Epidermal melanocyte (primary cell): Measurements from ENCODE around the gene PRMT1.
"Not testable (repeated sequence)": the region's sequence is repeated elsewhere in the genome, so short reads cannot be mapped to it uniquely, and the experiment has no call there.

Experiments used
- DNase-seq: peaks from one replicate; pipeline ENCODE4 v3.0.0; 2011; ENCODE audit warnings: low spot score; ENCODE audit not compliant: insufficient read length

Gene PRMT1

DNA sequence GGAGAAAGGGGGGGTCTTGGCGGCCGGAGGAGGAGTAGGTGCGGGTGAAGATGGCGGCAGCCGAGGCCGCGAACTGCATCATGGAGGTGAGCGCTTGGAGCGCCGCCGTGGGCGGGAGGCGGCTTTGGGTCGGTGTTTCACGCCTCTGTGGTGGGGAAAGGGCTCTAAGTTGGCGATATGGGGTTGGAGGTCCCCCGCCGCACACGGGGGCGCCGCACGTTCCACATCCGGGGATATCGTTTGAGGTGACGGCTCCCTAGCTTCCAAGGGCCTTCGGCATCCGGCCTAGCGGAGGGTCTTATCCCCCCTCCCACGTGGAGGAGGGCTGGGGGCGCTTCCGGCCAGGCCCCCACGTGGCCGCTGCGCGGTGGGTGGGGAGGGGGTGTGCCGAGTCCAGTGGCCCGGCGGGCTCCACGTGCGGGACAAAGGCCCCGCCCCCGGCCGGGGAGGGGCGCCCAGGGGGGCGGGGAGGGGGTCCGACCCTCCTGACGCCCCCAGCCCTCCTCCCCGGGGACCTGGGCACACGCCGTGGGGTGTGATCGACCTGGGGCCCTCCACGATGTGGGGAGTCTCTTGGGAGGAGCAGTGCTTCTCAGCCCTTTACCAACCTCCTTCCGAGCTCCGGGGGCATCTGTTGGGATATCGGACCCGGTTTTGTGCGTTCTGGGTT, at the start of gene PRMT1:
Gene PRMT1, plus strand, starts transcription at position 41 of the 670 bp plus-strand sequence. Its CDS starts 10 bp downstream, at position 51.
- no peak for DNase-seq

DNA sequence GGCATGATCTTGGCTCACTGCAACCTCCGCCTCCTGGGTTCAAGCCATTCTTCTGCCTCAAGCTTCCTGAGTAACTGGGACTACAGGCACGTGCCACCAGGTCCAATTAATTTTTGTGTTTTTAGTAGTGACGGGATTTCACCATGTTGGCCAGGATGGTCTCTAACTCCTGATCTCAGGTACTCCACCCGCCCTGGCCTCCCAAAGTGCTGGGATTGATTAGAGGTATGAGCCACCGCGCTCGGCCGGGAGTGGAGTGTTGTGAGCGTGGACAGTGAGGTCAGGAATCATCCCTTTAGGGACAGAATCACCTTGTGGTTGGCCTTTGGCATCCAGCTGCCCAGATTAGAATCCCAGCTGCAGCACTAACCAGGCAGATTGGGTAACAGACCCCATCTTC, 47.4 kb upstream of the PRMT1 start:
- DNase-seq = no peak

DNA sequence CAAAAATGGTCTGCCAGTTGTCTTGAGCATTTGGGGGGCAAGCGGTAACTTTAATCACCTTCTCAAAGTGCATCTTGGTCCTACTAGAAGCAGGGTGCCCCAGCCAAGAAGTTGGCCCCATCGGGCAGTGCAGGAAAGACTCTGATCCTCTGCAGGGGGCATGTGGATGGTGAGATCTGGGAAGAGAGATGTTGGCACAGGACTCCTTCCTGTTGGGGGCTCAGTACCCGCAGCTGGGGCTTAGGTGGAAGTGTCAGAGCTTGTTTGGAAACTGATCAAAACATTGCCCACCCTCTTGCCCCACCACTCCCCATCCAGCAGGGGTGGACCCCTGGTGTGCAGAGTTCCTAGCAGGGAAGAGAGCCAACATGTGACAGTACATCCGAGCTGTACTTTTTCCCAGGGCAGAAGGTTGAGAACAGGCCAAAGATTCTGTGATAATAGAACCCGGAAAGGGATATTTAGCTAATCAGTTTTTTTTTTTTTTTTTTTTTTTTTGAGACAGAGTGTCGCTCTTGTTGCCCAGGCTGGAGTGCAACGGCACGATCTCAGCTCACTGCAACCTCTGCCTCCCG, 46.0 kb upstream of the PRMT1 start:
- no peak for DNase-seq

DNA sequence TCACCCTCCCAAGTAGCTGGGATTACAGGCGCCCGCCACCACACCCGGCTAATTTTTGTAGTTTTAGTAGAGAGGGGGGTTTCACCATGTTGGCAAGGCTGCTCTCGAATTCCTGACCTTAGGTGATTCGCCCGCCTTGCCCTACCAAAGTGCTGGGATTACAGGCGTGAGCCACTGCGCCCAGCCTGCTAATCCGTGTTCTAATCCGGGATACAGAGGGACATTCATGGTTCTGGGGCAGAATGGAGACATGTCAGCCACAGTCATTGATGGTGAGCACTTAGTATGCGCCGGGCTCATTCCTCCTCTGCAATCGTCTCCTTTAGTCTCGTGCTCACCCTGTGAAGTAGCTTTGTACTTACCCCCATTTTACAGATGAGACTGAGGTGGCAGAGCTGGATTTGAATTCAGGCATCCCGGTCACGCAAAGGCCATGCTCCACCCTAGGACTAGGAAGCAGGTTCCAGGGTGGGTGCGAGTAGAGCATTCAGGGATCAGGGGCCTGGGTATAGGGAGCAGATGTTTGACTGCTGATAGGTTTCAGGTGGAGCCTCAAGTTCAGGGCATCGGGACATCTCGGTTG, 45.4 kb upstream of the PRMT1 start:
- no peak for DNase-seq

DNA sequence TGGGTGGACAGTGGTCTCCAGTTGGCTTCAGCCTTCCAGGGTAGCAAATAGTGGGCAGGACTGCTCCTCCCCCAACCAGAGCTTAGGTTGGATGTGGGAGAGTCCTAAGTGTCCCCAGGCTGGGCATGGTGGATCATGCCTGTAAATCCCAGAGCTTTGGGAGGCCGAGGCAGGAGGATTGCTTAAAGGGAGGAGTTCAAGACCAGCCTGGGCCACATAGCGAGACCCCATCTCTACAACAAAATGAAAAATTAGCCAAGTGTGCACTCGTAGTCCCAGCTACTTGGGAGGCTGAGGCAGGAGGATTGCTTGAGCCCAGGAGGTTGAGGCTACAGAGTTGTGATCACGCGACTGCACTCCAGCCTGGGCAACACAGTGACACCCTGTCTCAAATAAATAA, 44.5 kb upstream of the PRMT1 start:
- no peak for DNase-seq

DNA sequence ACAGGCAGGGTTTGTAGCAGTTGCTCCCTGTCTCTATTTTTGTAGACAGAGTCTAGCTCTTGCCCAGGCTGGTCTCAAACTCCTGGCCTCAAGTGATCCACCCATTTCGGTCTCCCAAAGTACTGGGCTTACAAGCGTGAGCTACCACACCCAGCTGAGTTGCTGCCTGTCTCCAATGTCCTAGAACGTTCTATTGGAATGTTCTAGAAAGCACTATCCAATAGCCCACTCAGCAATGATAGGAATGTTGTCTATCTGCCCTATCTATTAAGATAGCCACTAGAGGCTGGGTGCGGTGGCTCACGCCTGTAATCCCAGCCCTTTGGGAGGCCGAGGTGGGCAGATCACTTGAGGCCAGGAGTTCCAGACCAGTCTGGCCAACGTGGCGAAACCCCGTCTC, 43.8 kb upstream of the PRMT1 start:
- not testable (repeated sequence) for DNase-seq

DNA sequence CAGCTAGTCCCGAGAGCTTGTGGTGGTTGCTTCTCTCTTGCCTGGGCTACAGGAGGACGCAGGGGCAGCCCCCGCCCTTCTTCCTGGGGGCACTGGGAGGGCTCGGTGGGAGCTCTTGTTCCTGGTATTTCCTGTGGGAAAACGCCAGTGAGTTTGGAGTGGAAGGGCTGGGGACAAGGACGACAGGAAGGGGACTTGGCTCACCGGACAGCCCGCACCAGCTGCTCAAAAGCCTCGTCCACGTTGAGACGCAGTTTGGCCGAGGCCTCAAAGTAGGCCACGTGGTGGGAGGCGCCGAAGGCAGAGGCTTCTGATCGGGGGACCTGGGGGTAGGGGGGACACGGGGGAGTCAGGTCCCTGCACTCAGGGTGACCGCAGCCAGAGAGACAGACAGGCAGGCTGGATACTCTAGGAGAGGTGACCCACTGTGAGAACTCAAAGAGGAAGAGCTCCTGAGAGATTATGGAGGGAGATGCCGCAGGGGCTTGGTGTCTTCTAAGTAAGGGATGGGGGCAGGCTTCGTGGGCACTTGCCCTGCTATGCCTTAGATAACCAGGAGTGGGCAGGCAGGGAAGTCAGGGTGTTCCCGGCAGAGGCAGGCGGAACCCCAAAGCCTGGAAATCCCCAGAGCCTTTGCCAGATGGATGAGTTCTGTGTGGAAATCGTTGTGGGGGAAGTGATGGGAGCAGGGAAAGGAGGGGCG, 41.4 kb upstream of the PRMT1 start:
- no peak for DNase-seq

DNA sequence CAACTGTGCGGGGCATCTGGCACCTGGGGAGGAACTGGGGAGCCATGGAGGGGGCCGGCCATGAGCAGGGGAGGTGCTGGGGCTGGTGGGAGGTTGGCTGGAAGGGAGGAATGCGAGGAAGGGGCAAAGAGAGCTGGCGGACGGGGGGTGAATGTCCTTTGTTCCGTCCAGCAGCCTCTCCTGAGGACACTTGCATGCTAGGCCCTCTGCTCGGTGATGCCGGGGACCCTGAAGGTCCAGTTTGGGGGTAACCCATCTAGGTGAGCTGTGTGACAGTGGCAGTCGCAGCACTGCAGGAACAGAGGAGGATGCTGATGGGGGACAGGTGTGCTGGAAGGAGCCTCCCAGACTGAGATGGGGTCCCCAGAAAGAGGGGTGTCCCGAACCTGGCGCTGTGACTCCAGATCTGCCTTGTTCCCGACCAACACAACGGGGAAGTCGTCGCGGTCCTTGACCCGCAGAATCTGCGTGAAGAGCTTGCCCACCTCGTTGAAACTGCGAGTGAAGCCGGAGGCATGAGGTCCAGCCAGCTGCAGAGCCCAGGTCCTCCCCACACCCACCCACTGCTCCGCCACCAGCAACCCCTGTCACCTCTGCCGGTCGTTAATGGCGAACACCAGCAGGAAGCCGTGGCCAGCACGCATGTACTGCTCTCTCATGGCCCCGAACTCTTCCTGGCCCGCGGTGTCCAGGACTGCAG, 40.7 kb upstream of the PRMT1 start:
- DNase-seq = no peak

DNA sequence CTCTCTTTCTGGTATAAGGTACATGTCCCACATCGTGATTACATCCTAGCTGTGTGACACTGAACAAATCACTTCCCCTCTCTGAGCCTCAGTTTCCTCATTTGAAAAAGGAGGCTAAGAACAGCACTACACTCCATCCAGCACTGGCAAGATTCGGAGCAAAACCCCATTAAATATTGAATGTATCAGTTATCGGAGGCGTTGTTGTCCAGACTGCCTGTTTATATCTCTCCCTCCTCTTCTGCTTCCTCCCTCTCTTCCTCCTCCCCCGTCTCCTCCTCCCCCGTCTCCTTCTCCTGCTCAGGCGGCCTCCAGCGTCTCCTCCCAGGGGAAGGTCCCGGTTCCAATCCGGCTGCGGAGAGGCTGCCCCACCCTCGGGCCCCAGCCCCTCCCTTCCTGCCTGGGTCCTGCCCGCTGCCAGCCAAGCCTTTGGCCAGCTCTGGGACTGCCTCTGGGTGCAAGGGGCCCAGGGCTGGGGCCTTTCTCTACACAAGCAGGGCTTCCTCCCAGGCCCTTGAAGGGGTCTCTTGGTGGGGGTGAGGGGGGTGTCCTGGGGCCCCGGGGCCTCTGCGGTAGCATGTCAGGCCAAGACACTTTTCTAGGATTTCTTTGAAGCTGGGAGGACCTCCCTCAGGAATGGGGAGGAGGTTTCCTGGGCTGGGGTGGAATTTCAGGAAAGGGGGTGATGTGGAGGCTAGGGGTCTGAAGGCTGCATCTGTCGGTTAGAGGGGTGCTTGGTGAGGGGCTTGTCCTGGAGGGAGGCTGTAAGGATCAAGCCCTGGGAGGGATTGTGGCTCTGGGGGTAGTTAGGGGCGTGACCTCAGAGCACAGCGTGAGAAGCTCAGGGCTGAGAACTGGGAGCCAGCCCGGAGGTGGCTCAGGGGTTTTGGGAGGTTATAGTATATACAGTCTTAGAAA, 39.0 kb upstream of the PRMT1 start:
- peak; percentile 81 for DNase-seq

DNA sequence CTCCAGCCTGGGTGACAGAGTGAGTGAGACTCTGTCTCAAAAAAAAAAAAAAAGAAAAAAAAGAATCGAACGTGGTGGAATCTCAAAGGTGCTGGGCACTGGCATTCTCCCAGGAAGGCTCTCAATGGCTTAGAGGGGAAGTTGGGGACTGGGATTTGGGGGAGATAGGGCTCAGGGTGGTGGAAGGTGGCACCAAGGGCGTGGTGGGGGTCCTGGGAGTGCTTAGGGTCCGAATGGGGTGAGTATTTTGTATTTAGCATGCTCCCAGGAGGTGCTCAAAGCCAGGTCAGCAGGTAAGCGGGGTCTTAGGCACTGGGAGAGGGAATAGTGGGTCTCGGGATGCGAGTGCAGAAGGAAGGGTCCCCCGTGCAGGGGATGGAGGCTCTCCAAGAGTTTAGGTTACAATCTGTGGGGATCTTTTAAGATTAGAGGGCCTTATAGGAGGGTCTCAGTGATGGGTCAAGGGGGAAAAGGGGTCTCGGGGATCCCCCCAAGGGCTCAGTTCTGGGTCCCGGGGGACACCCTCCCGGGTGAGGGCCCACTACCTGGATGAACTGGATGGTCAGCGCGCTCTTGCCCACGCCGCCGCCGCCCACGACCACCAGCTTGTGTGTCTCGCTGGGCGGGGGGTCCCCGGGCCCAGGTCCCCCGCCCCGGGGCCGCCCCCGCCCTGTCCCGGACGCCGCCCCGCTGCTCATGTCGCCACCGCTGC, 37.5 kb upstream of the PRMT1 start:
- no peak for DNase-seq

DNA sequence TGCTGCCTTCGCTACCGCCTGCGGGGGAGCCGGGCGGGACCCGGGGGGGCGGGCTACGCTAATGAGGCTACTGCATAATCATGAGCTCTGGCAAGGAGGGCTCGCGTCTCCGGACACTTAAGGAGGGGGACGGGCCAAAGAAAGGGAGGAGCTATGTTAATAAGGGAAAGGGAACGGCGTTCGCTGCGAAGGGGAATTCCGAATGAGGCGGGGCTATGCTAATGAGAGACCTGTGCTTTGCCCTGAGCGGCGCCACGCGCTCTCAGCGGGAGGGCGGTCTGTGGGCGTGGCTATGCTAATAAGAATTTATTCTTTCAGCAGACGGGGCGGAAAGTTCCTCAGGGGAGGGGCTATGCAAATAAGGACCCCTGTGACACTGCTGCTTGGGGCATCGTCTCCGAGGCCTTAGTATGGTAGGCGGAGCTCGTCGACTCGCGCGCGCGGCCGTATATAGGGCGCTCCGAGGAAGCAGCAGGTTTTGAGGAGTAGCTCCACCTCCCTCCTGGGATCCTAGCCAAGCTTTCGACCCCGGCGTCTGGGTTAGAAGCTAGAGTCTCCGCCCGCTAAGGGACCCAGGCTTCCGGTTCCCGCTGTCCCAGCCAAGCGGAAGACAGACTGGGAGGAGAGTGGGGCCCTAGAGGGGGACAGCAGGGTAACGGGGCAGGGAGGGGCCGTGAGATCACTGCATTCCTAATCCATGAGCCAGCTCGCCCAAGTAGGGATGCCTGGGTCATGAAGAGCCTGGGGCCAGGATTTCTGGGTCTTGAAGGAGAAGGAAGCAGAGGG, 36.8 kb upstream of the PRMT1 start, which contains the start of gene RRAS:
Gene RRAS, minus strand, starts transcription at position 31 of the 786 bp plus-strand sequence. CDS start 45 bp downstream, outside the sequence.
- peak; percentile 95 for DNase-seq

DNA sequence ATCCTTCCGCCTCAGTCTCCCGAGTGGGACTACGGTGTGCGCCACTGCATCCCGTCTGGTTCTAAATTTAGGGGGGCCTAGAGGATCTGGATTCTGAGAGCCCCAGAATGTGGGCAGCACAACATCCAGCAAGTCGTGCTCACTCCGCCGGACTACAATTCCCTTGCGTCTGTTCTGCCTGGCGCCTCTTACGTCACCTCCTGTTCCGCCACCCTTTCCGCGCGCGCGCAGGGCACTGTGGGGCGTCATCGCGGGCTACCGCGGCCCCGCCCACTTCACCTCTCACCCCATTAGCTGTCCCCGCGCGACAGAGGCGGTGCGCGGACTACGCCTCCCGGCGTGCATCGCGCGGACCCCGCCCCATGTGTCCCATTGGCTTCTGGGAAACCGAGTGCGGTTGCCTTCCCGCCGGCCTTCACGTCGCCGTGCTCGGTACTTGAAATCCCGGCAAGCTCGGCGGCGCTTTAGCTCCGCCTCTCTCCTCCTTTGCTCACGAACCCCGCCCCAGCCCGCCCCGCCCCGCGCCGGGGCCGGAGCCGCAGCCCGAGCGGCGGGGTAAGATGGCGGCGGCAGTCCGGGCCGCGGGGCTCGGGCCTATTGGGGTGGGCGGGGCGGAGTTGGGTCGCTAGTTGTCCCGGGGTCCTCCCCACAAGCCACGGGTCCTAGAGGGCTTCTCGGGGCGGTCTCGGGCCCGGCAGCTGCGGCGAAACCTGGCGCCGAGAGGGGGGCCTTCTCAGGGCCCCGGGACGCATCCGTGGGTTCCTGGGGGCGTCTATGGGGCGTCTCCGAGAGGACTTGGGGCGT, 35.2 kb upstream of the PRMT1 start, which contains the start of gene SCAF1:
Gene SCAF1, plus strand, starts transcription at position 522 of the 804 bp plus-strand sequence. CDS start 2,818 bp downstream, outside the sequence.
- DNase-seq = peak; percentile 95

DNA sequence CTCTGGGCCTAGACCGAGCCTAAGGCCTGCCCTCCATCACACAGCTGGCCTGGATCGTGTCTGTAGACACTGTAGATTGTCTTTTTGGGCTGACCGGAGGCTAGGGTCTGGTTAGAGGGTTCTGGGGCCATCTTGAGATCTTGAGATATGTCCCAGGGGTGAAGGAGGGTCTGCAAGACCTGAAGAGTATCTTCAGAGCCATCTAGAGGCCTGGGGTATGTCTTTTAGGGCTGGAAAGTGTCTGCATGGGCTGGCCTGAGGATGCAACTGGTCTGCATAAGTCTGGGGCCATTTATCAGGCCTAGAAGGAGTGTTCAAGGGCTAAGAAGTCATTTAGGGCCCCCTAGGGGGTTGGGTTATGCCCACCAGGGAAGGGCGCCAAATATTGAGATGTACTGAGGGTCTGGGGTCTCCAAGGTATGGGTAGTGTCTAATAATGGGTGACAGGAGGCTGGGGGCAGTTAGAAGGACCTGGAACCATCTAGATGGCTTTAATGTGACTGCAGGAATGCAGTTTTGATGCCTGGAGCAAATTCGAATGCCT, 34.5 kb upstream of the PRMT1 start:
- DNase-seq = no peak

DNA sequence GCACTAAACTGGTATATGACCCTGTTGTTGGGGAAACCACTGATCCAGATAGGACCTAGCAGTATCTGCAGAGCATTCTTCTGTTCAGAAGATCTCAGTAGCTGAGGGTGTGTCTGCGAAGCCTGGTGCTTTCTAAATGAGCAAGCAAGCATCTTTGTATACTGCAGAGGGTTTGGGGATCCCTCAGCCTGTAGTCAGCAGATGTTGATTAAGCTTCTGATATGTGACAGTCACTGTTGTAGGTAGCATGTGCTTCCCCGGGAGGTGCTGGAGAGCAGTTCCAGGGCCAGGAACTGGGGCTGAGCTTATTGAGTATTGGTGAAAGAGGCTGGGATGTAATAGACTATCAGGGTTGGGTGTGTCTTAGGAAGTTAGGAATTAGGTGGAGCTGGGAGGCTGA, 33.6 kb upstream of the PRMT1 start:
- no peak for DNase-seq

DNA sequence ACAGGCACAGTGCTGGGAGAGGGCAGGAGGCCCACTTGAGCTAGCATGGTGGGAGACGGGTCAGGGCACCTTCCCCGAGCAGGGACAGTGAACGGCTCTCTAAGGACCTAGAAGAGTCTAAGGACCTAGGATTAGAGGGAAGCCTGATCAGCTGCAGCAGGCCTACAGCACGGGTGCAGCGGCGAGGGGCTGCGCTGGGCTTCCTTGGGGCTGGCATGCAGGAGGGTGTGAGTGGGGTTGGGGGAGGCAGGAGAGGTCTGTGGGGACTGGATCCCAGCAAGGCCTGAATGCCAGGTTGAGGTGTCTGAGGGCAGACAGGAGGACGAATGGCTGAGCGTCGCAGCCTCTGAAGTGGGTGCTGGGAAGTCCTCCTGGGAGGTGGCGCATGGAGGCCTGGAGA, 31.5 kb upstream of the PRMT1 start:
- no peak for DNase-seq

DNA sequence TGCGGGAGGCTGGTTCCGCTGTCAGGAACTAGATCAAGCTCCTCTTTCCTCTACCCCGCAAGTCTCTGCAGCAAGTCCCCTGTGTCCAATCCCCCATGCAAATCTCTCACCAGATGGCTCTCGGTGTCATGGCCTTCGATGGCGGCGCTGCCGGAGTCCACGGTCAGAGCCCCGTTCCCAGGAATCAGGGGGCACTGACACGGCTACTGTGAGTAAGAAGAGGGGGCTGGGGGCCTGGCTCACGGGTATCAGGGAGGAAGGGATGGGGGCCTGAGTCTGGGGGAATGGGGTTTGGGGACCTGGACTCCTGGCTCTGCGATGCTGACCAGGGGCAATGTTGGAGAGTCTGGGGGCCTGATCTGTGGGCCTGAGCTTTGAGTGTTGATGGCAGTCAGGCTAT, 31.1 kb upstream of the PRMT1 start:
- DNase-seq = no peak

DNA sequence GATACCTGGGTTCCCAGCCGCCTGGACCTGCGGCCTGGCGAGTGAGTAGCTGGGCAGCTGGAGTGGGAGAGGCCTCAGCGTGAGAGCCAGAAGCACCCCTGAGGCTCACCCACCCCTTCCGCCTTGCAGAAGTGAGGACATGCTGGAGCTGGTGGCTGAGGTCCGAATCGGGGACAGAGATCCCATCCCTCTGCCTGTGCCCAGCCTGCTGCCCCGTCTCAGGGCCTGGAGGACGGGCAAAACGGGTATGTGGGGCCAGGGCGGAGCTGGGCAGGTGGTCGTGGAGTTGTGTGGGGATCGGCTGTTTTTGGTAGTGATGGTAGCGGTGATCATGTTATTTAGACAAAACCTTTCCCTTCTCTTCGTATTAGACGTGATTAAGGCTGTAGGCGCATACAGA, 30.5 kb upstream of the PRMT1 start:
- DNase-seq = no peak
